Measurements from ENCODE around the gene CST8. TPM values are rescaled to one million over a fixed set of nuclear protein-coding genes. Genes with fewer than 3 reads are reported as not detected.

The CST8 gene
- polyA plus RNA-seq, 1 of the 3 experiments (the other 2 are of a cell fraction), result not detected

DNA sequence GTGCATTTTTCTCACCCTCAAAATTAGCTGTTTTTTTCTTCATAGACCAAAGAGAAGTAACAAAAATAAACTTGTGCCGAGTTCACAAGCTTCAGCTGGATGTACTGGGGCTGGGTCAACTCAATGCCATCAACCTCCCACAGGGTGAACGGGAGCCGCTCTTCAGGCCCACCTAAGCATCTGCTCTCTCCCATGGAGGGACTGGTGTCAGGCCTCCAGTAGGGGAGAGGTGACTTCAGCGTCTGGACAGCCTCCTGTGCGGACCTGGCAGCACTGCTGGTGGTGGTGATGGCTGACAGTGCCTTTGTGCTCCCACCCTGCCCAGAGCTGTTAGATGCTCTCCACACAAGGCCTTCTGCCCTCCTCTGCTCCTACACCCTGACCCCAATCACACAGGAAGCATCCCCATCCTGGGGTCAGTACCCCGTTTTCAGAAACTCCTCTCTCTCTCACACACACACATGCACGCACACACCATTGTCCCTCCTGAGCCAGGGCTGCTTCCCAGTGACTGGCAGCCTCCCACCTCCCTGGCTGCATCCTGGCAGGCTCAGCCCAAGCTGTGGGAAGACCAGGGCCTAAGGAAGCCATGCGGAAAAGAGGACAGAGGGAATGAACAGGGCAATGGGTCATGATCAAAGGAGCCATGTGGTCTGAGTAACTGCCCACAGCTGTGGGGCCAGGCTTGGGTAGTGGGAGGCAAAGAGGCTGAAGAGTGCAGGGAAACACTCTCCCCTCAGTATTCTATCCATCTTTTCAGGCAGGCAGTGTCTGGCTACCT lies 17.7 kb downstream of the CST8 start:
- H3K27ac ChIP-seq (ENCODE audit: low read depth in 2 of 2, low read length in 1 of 2), result no peak overlapping the region
- no peak overlapping the region for H2AFZ ChIP-seq (ENCODE audit: low read depth)
- H3K9ac ChIP-seq, result no peak overlapping the region
- H4K20me1 ChIP-seq (ENCODE audit: insufficient read depth), result no peaks in the 10 kb centered on the region
- POLR2A ChIA-PET, result no interaction called here
- H3K4me2 ChIP-seq, result no peak overlapping the region
- no peaks in the 10 kb centered on the region for H3K9me2 ChIP-seq
- no peaks in the 10 kb centered on the region for H3K79me2 ChIP-seq (ENCODE audit: insufficient read depth)
- H3K4me1 ChIP-seq (ENCODE audit: control insufficient read depth in 1 of 2, insufficient read depth in 2 of 2, low read depth in 1 of 2, low read length in 1 of 2), result no peaks in the 10 kb centered on the region
- no peak for DNase-seq
- H3K36me3 ChIP-seq (replicated peaks in 1 of 2; ENCODE audit: control insufficient read depth in 1 of 2, insufficient read depth in 2 of 2, low read length in 1 of 2), result no peaks in the 10 kb centered on the region
- H3K9me3 ChIP-seq, result no peaks in the 10 kb centered on the region
- no peaks in the 10 kb centered on the region for H3F3A ChIP-seq (replicated peaks; ENCODE audit: insufficient read depth)
- H3K27me3 ChIP-seq (ENCODE audit: insufficient read depth), result peaks cover 2% of the 10 kb centered on the region; the same call in 1 of the 2 replicates
- WGBS (ENCODE audit: low lambda C conversion rate), result 10% methylated on average over 6 of the region's 8 CpGs
- TF ChIP-seq FOSL2 (IDR thresholded peaks at IDR 0.05; ENCODE audit: borderline replicate concordance, low read depth) (no peak), RAD21 (IDR thresholded peaks at IDR 0.05; ENCODE audit: low read length) (no peak), GATA2 (CRISPR knock-in tag; IDR thresholded peaks at IDR 0.05) (no peak), MEF2A (IDR thresholded peaks at IDR 0.05; ENCODE audit: borderline replicate concordance, low read depth) (no peak), SMC3 (IDR thresholded peaks at IDR 0.05; ENCODE audit: low read depth, low read length) (no peak), FOXM1 (IDR thresholded peaks at IDR 0.05; ENCODE audit: low read depth) (no peak), NFIC (IDR thresholded peaks at IDR 0.05; ENCODE audit: borderline replicate concordance) (no peak), CHD2 (IDR thresholded peaks at IDR 0.05; ENCODE audit: low read length, partially characterized antibody) (no peak), RXRA (IDR thresholded peaks at IDR 0.05; ENCODE audit: borderline replicate concordance, low read depth) (no peak), RFX5 (IDR thresholded peaks at IDR 0.05; ENCODE audit: low read length) (no peak), TAF1 (IDR thresholded peaks at IDR 0.05; ENCODE audit: borderline replicate concordance, low read depth, low read length) (no peak)
- TF ChIP-seq, protein P1, sequence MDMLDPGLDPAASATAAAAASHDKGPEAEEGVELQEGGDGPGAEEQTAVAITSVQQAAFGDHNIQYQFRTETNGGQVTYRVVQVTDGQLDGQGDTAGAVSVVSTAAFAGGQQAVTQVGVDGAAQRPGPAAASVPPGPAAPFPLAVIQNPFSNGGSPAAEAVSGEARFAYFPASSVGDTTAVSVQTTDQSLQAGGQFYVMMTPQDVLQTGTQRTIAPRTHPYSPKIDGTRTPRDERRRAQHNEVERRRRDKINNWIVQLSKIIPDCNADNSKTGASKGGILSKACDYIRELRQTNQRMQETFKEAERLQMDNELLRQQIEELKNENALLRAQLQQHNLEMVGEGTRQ (IDR thresholded peaks at IDR 0.05; ENCODE audit: borderline replicate concordance, low read depth, low read length), result no peak
- TF ChIP-seq, protein P2, sequence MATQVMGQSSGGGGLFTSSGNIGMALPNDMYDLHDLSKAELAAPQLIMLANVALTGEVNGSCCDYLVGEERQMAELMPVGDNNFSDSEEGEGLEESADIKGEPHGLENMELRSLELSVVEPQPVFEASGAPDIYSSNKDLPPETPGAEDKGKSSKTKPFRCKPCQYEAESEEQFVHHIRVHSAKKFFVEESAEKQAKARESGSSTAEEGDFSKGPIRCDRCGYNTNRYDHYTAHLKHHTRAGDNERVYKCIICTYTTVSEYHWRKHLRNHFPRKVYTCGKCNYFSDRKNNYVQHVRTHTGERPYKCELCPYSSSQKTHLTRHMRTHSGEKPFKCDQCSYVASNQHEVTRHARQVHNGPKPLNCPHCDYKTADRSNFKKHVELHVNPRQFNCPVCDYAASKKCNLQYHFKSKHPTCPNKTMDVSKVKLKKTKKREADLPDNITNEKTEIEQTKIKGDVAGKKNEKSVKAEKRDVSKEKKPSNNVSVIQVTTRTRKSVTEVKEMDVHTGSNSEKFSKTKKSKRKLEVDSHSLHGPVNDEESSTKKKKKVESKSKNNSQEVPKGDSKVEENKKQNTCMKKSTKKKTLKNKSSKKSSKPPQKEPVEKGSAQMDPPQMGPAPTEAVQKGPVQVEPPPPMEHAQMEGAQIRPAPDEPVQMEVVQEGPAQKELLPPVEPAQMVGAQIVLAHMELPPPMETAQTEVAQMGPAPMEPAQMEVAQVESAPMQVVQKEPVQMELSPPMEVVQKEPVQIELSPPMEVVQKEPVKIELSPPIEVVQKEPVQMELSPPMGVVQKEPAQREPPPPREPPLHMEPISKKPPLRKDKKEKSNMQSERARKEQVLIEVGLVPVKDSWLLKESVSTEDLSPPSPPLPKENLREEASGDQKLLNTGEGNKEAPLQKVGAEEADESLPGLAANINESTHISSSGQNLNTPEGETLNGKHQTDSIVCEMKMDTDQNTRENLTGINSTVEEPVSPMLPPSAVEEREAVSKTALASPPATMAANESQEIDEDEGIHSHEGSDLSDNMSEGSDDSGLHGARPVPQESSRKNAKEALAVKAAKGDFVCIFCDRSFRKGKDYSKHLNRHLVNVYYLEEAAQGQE (IDR thresholded peaks at IDR 0.05; ENCODE audit: low read depth, low read length), result no peak
- H3K4me3 ChIP-seq (ENCODE audit: low read depth in 2 of 2, low read length in 1 of 2), result no peak overlapping the region
- CTCF ChIA-PET, result interaction anchor here (0.7 kb wide), 1 partner anchor 189 kb away, joined by 3 read pairs; no protein-coding TSS in a partner anchor

Data from SK-N-SH (cell line).